H1 (cell line): ENCODE measurements around the gene RFNG. TPM values are rescaled to one million over a fixed set of nuclear protein-coding genes. Genes with fewer than 3 reads are reported as not detected.

Experiments
- CTCF ChIA-PET: fragments of 300-600 bp; sonication (Branson Sonifier 250); formaldehyde crosslinking; loops from one replicate; lab custom pipeline; 2021; ENCODE audit not compliant: partially characterized antibody; lab: Charles Lee
- POLR2A ChIA-PET: fragments of 300-600 bp; sonication (Branson Sonifier 250); formaldehyde crosslinking; loops from one replicate; lab custom pipeline; 2021; ENCODE audit warnings: inconsistent platforms; ENCODE audit not compliant: partially characterized antibody; lab: Charles Lee
- DNase-seq, 2 experiments: peaks; one replicate each; pipeline versions ENCODE4 v3.0.0 to v3.0.0-alpha.2; 2010 to 2022; ENCODE audit warnings: low spot score in 2 of 2, low read depth in 1 of 2, mixed read lengths in 1 of 2
- FAIRE-seq: peaks from 2 replicates; lab custom pipeline; 2011; peaks lifted over from hg19 to GRCh38; lab: Jason Lieb, UNC
- H2AFZ ChIP-seq: 2 replicates; pipeline ENCODE4 v1.8.1; 2012; ENCODE audit warnings: low read length, inconsistent platforms
- H2AK5ac ChIP-seq: 2 replicates; pipeline ENCODE4 v1.6.1; 2013; ENCODE audit warnings: low read depth, low read length
- H2BK120ac ChIP-seq: replicated peaks from 2 replicates; pipeline ENCODE3; 2013; ENCODE audit warnings: low read depth, low read length, inconsistent platforms
- H2BK12ac ChIP-seq: 2 replicates; pipeline ENCODE4 v1.6.1; 2013; ENCODE audit warnings: low read depth, low read length
- H2BK15ac ChIP-seq: 2 replicates; pipeline ENCODE4 v1.6.1; 2013; ENCODE audit warnings: low read length
- H2BK20ac ChIP-seq: 2 replicates; pipeline ENCODE4 v1.6.1; 2013; ENCODE audit warnings: low read length
- H2BK5ac ChIP-seq: 2 replicates; pipeline ENCODE4 v1.6.1; 2013; ENCODE audit warnings: low read depth, low read length
- H3K14ac ChIP-seq: 2 replicates; pipeline ENCODE4 v1.6.1; 2013; ENCODE audit warnings: inconsistent platforms; ENCODE audit not compliant: insufficient read length
- H3K18ac ChIP-seq: 2 replicates; pipeline ENCODE4 v1.6.1; 2013; ENCODE audit warnings: low read length; ENCODE audit errors: extremely low read depth
- H3K23ac ChIP-seq: 2 replicates; pipeline ENCODE4 v1.6.1; 2013; ENCODE audit warnings: inconsistent platforms; ENCODE audit not compliant: insufficient read length
- H3K23me2 ChIP-seq: 2 replicates; pipeline ENCODE4 v1.6.1; 2013; ENCODE audit warnings: low read depth, low read length
- H3K27ac ChIP-seq: 2 replicates; pipeline ENCODE4 v1.6.1; 2011; ENCODE audit warnings: low read depth, low read length, inconsistent platforms
- H3K27me3 ChIP-seq, 4 experiments: replicated peaks in 1 of 4; 1 replicate in 1 of 4; 2 replicates in 3 of 4; pipeline versions ENCODE4 v1.6.1 to v1.8.1; 2011 to 2013; ENCODE audit warnings: low read length in 3 of 4, mild to moderate bottlenecking in 3 of 4, inconsistent platforms in 2 of 4, mixed read lengths in 2 of 4, moderate library complexity in 1 of 4; ENCODE audit not compliant: control insufficient read depth in 3 of 4, insufficient read depth in 3 of 4; ENCODE audit errors: extremely low read depth in 1 of 4
- H3K36me3 ChIP-seq, 4 experiments: 2 replicates each; pipeline versions ENCODE4 v1.6.1 to v1.8.1; 2011 to 2013; ENCODE audit warnings: mild to moderate bottlenecking in 4 of 4, low read length in 3 of 4, moderate library complexity in 2 of 4, control low read depth in 1 of 4, inconsistent platforms in 1 of 4; ENCODE audit not compliant: insufficient read depth in 4 of 4, control insufficient read depth in 2 of 4
- H3K4ac ChIP-seq: replicated peaks from 2 replicates; pipeline ENCODE3; 2013; ENCODE audit warnings: low read length, low read depth, mixed read lengths, inconsistent platforms; ENCODE audit not compliant: insufficient read length
- H3K4me1 ChIP-seq, 4 experiments: replicated peaks in 1 of 4; 1 replicate in 1 of 4; 2 replicates in 3 of 4; pipeline versions ENCODE4 v1.6.1 to v1.8.1; 2011 to 2013; ENCODE audit warnings: low read length in 3 of 4, inconsistent platforms in 2 of 4, mixed read lengths in 1 of 4; ENCODE audit not compliant: insufficient read depth in 4 of 4, control insufficient read depth in 3 of 4
- H3K4me2 ChIP-seq, 2 experiments: 2 replicates each; pipeline versions ENCODE4 v1.6.1 to v1.8.1; 2011 to 2013; ENCODE audit warnings: low read depth in 2 of 2, low read length in 2 of 2, control low read depth in 1 of 2, inconsistent platforms in 1 of 2, mild to moderate bottlenecking in 1 of 2; ENCODE audit not compliant: insufficient read depth in 1 of 2
- H3K4me3 ChIP-seq, 4 experiments: fragments of 200-600, 300-600 bp in 1 of 4; sonication (generic), shearing (Covaris generic), sonication (Bioruptor Twin) in 1 of 4; 2 replicates each; pipeline versions ENCODE4 v1.5.1 to v1.8.1; 2011 to 2016; ENCODE audit warnings: low read length in 4 of 4, low read depth in 3 of 4, control low read depth in 2 of 4, inconsistent platforms in 2 of 4, mild to moderate bottlenecking in 2 of 4, mixed read lengths in 1 of 4, moderate library complexity in 1 of 4; ENCODE audit not compliant: insufficient read depth in 2 of 4; ENCODE audit errors: extremely low read depth in 1 of 4
- H3K56ac ChIP-seq: replicated peaks from 2 replicates; pipeline ENCODE3; 2013; ENCODE audit warnings: low read depth, mild to moderate bottlenecking, mixed read lengths, low read length, inconsistent platforms; ENCODE audit not compliant: insufficient read length
- H3K79me1 ChIP-seq: 2 replicates; pipeline ENCODE4 v1.6.1; 2013; ENCODE audit warnings: low read depth, low read length, control low read depth
- H3K79me2 ChIP-seq, 2 experiments: 2 replicates each; pipeline versions ENCODE4 v1.6.1 to v1.8.1; 2012 to 2013; ENCODE audit warnings: low read length in 2 of 2, mild to moderate bottlenecking in 2 of 2, inconsistent platforms in 1 of 2; ENCODE audit not compliant: insufficient read depth in 2 of 2, control insufficient read depth in 1 of 2
- H3K9ac ChIP-seq, 4 experiments: replicated peaks in 1 of 4; 1 replicate in 1 of 4; 2 replicates in 3 of 4; pipeline versions ENCODE4 v1.6.1 to v1.8.1; 2011 to 2013; ENCODE audit warnings: low read depth in 3 of 4, low read length in 3 of 4, control low read depth in 2 of 4, mild to moderate bottlenecking in 2 of 4, moderate library complexity in 2 of 4, inconsistent platforms in 1 of 4; ENCODE audit errors: extremely low read depth in 1 of 4
- H3K9me3 ChIP-seq, 2 experiments: 2 replicates each; pipeline versions ENCODE4 v1.6.1 to v1.8.1; 2012 to 2013; ENCODE audit warnings: mild to moderate bottlenecking in 2 of 2, moderate library complexity in 2 of 2, control low read depth in 1 of 2, inconsistent platforms in 1 of 2, low read depth in 1 of 2, low read length in 1 of 2, mixed read lengths in 1 of 2; ENCODE audit not compliant: insufficient read depth in 2 of 2
- H4K20me1 ChIP-seq, 2 experiments: replicated peaks in 1 of 2; 2 replicates each; pipeline versions ENCODE3 to v1.8.1; 2011 to 2013; ENCODE audit warnings: inconsistent platforms in 2 of 2, low read length in 2 of 2, mild to moderate bottlenecking in 1 of 2; ENCODE audit not compliant: insufficient read depth in 2 of 2, control insufficient read depth in 1 of 2
- H4K5ac ChIP-seq: 2 replicates; pipeline ENCODE4 v1.6.1; 2013; ENCODE audit warnings: low read length, low read depth, mixed read lengths, inconsistent platforms; ENCODE audit not compliant: insufficient read length
- H4K8ac ChIP-seq: 2 replicates; pipeline ENCODE4 v1.8.0; 2013; ENCODE audit warnings: mild to moderate bottlenecking, moderate library complexity, low read length, inconsistent platforms; ENCODE audit not compliant: insufficient read depth; ENCODE audit errors: extremely low read depth
- H4K91ac ChIP-seq: replicated peaks from 2 replicates; pipeline ENCODE3; 2013; ENCODE audit warnings: low read length, mixed read lengths, inconsistent platforms; ENCODE audit not compliant: insufficient read length
- BCL11A ChIP-seq, 2 experiments: IDR thresholded peaks; one replicate each; pipeline ENCODE4 v1.6.1; 2011; ENCODE audit warnings: low read depth in 2 of 2, low read length in 2 of 2, mild to moderate bottlenecking in 2 of 2
- BRCA1 ChIP-seq: IDR thresholded peaks from 2 replicates; pipeline ENCODE4 v1.6.1; 2012; ENCODE audit warnings: low read depth, low read length, improper control_type of control experiment
- EP300 ChIP-seq, 2 experiments: IDR thresholded peaks; 1 replicate in 1 of 2; 2 replicates in 1 of 2; pipeline ENCODE4 v1.6.1; 2011 to 2012; ENCODE audit warnings: low read depth in 2 of 2, low read length in 2 of 2, mild to moderate bottlenecking in 2 of 2, borderline replicate concordance in 1 of 2, inconsistent platforms in 1 of 2, moderate library complexity in 1 of 2
- HDAC6 ChIP-seq: IDR thresholded peaks from one replicate; pipeline ENCODE4 v1.7.1; 2012; ENCODE audit warnings: low read depth, mild to moderate bottlenecking, inconsistent platforms, low read length, moderate library complexity
- KDM5A ChIP-seq: fragments of 200-600 bp; IDR thresholded peaks from 2 replicates; pipeline ENCODE4 v1.7.1; 2012; ENCODE audit warnings: mild to moderate bottlenecking, low read length, inconsistent platforms, mixed read lengths
- PHF8 ChIP-seq: fragments of 200-600 bp; sonication (generic); conservative IDR thresholded peaks from 2 replicates; pipeline ENCODE4 v1.7.1; 2012; ENCODE audit warnings: low read depth, mild to moderate bottlenecking, inconsistent platforms, low read length, moderate library complexity
- SIX5 ChIP-seq: IDR thresholded peaks from 2 replicates; pipeline ENCODE4 v1.6.1; 2011; ENCODE audit warnings: mild to moderate bottlenecking, low read depth, low read length
- WGBS, 2 experiments: shearing (Covaris generic) in 1 of 2; methylation state at CpG; one replicate each; pipeline versions ENCODE4 v1.1.6 to v1.1.7; 2013 to 2015; ENCODE audit warnings: low lambda C conversion rate in 2 of 2, mixed read lengths in 2 of 2, inconsistent platforms in 1 of 2, low coverage in 1 of 2, missing lambda C conversion rate in 1 of 2; ENCODE audit not compliant: insufficient replicate concordance in 2 of 2, insufficient coverage in 1 of 2, insufficient read length in 1 of 2; ENCODE audit errors: extremely low coverage in 1 of 2, missing lambda C conversion rate in 1 of 2; 5-methylcytosine and 5-hydroxymethylcytosine counted together
- polyA plus RNA-seq, 7 experiments: library from polyadenylated mRNA; depleted of rRNA in 3 of 7; stranded (reverse) in 5 of 7; unstranded in 2 of 7; fragments of >200 nt in 5 of 7; fragments of 200-250 nt in 2 of 7; gene quantifications; 1 replicate in 5 of 7; 2 replicates in 1 of 7; 4 replicates in 1 of 7; pipeline versions ENCODE4 v1.2.1 to v1.2.3, GENCODE V29; 2011 to 2013; ENCODE audit warnings: missing spikeins in 2 of 7, mixed read lengths in 2 of 7
- total RNA-seq: library from RNA; stranded (reverse); fragmentation: NEBNext Ultra II Directional; extraction: Animal tissue kit (Norgen Biotek cat#: 25700); gene quantifications from 2 replicates; pipeline ENCODE4 v1.2.1, GENCODE V29; 2021
- TF ChIP-seq, protein P1 (sequence below): IDR thresholded peaks from 2 replicates; pipeline ENCODE4 v1.6.1; 2012; ENCODE audit warnings: low read length, inconsistent platforms

RFNG gene
- total and polyA plus RNA-seq, 2 of the 8 experiments (the other 6 are each of a cell fraction or from before 2014, with no cell fraction given), result 26.7 to 28.4 TPM

DNA sequence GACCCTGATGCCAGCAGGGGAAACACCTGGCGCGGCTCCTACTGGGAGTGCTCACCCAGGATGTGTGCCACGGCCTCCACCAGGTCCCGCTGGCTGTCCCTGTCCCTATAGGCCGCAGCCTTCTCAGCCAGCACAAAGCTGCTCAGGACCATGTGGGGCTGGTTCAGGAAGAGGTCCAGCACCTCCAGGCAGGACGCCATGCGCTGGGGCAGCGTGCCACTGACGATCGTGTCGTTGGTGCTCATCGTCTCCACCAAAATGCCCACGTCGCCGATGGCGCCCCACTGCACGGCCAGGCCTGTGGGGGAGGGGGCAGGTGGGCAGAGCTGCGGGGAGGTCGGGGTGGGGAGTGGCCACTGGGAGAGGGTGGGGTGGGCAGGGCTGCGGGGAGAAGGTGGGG is 29.9 kb upstream of the RFNG start:
- peaks cover 30 to 60% of the 10 kb centered on the region in 2 experiments for H4K20me1 ChIP-seq
- ChIA-PET CTCF (interaction anchor here (1.1 to 2.9 kb wide), 3 partner anchors 15 to 73 kb away, joined by 5 to 13 read pairs (median 8); no protein-coding TSS in a partner anchor), POLR2A (interaction anchor here (0.6 to 12.5 kb wide), 8 partner anchors 7 to 34 kb away, joined by 3 to 105 read pairs (median 7); partner anchors contain the start of genes DUS1L and FASN)
- WGBS, 2 experiments, result 94% methylated on average over 14 of the region's 20 CpGs; no CpG with 5 or more reads in 1 of the 2 experiments
- H2BK20ac ChIP-seq, result no peak overlapping the region
- no peak overlapping the region for H3K18ac ChIP-seq
- no peak overlapping the region for H4K8ac ChIP-seq
- H2BK5ac ChIP-seq, result no peak overlapping the region
- no peak overlapping the region for H3K23ac ChIP-seq
- no peaks in the 10 kb centered on the region for H3K23me2 ChIP-seq
- no peaks in the 10 kb centered on the region for H3K4me1 ChIP-seq
- no peak for FAIRE-seq
- no peak overlapping the region for H3K9ac ChIP-seq
- H3K27me3 ChIP-seq, result no peaks in the 10 kb centered on the region
- no peak overlapping the region for H3K56ac ChIP-seq
- no peak overlapping the region for H2BK12ac ChIP-seq
- no peak overlapping the region for H4K91ac ChIP-seq
- no peaks in the 10 kb centered on the region for H3K79me2 ChIP-seq
- H4K5ac ChIP-seq, result no peak overlapping the region
- no peak overlapping the region for H2AK5ac ChIP-seq
- H3K79me1 ChIP-seq, result peaks cover 7% of the 10 kb centered on the region
- no peak for DNase-seq
- H3K4me2 ChIP-seq, result no peak overlapping the region
- no peak overlapping the region for H2AFZ ChIP-seq
- TF ChIP-seq PHF8 (no peak), HDAC6 (no peak), SIX5 (no peak), EP300 (IDR thresholded peaks at IDR 0.05; ENCODE audit: borderline replicate concordance in 1 of 2, low read depth in 2 of 2, low read length in 2 of 2) (no peak), BRCA1 (no peak), BCL11A (IDR thresholded peaks at IDR 0.05; ENCODE audit: low read depth in 2 of 2, low read length in 2 of 2) (no peak), KDM5A (no peak)
- TF ChIP-seq, protein P1, sequence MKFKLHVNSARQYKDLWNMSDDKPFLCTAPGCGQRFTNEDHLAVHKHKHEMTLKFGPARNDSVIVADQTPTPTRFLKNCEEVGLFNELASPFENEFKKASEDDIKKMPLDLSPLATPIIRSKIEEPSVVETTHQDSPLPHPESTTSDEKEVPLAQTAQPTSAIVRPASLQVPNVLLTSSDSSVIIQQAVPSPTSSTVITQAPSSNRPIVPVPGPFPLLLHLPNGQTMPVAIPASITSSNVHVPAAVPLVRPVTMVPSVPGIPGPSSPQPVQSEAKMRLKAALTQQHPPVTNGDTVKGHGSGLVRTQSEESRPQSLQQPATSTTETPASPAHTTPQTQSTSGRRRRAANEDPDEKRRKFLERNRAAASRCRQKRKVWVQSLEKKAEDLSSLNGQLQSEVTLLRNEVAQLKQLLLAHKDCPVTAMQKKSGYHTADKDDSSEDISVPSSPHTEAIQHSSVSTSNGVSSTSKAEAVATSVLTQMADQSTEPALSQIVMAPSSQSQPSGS, result no peak
- H2BK120ac ChIP-seq, result no peak overlapping the region
- H3K4me3 ChIP-seq, result no peak overlapping the region
- H3K4ac ChIP-seq, result no peak overlapping the region
- H3K14ac ChIP-seq, result no peak overlapping the region
- no peaks in the 10 kb centered on the region for H3K9me3 ChIP-seq
- no peak overlapping the region for H3K27ac ChIP-seq
- no peak overlapping the region for H2BK15ac ChIP-seq
- peaks cover 57 to 88% (median 72%) of the 10 kb centered on the region in 4 experiments for H3K36me3 ChIP-seq
